PC-9 (cell line): ENCODE measurements around the gene AKAP7. TPM values are rescaled to one million over a fixed set of nuclear protein-coding genes. Genes with fewer than 3 reads are reported as not detected.

Experiments used
- BruUV-seq: library from RNA; stranded (reverse); fragments of 400-500 nt; replicated peaks from 2 replicates; lab custom pipeline; 2021; lab: Mats Ljungman, UMichigan
- CTCF ChIA-PET: fragments of 300-600 bp; sonication (Branson Sonifier 250); formaldehyde crosslinking; loops from one replicate; lab custom pipeline; 2022; ENCODE audit warnings: antibody characterized with exemption; lab: Charles Lee
- POLR2A ChIA-PET: fragments of 300-600 bp; sonication (Branson Sonifier 250); formaldehyde crosslinking; loops from one replicate; lab custom pipeline; 2022; ENCODE audit warnings: antibody characterized with exemption; ENCODE audit not compliant: unreplicated experiment; lab: Charles Lee
- DNase-seq, 2 experiments: peaks; one replicate each; pipeline versions ENCODE4 v3.0.0 to v3.0.0-alpha.2; 2015 to 2022; ENCODE audit warnings: mixed read lengths in 1 of 2
- H2AFZ ChIP-seq: fragments of 200-600 bp; sonication (generic); 2 replicates; pipeline ENCODE4 v1.8.1; 2017; ENCODE audit warnings: antibody characterized with exemption
- H3F3A ChIP-seq: fragments of 200-600 bp; sonication (generic); 2 replicates; pipeline ENCODE4 v1.8.1; 2017; ENCODE audit warnings: antibody characterized with exemption, mild to moderate bottlenecking, low read depth; ENCODE audit not compliant: insufficient read depth
- H3K27ac ChIP-seq: fragments of 200-600 bp; sonication (generic); 2 replicates; pipeline ENCODE4 v1.6.1; 2016; ENCODE audit warnings: mixed run types
- H3K27me3 ChIP-seq: fragments of 200-600 bp; sonication (generic); 2 replicates; pipeline ENCODE4 v1.6.1; 2016; ENCODE audit warnings: low read depth, mixed run types; ENCODE audit not compliant: insufficient read depth
- H3K36me3 ChIP-seq: fragments of 200-600 bp; sonication (generic); 2 replicates; pipeline ENCODE4 v1.6.1; 2016; ENCODE audit warnings: low read depth, mixed run types
- H3K4me1 ChIP-seq: fragments of 200-600 bp; sonication (generic); replicated peaks from 2 replicates; pipeline ENCODE4 v1.6.1; 2016; ENCODE audit warnings: mixed run types; ENCODE audit not compliant: insufficient read depth
- H3K4me2 ChIP-seq: fragments of 200-600 bp; sonication (generic); 2 replicates; pipeline ENCODE4 v1.6.1; 2017; ENCODE audit warnings: mixed run types
- H3K4me3 ChIP-seq: fragments of 200-600 bp; sonication (generic); 2 replicates; pipeline ENCODE4 v1.6.1; 2016; ENCODE audit warnings: mixed run types
- H3K79me2 ChIP-seq: fragments of 200-600 bp; sonication (generic); 2 replicates; pipeline ENCODE4 v1.6.1; 2017; ENCODE audit warnings: low read depth, mixed run types
- H3K9me2 ChIP-seq: fragments of 200-600 bp; sonication (generic); 2 replicates; pipeline ENCODE4 v1.8.1; 2017; ENCODE audit warnings: mild to moderate bottlenecking; ENCODE audit not compliant: insufficient read depth
- H3K9me3 ChIP-seq: fragments of 200-600 bp; sonication (generic); 2 replicates; pipeline ENCODE4 v1.8.1; 2016; ENCODE audit warnings: low read depth; ENCODE audit not compliant: insufficient read depth
- H4K20me1 ChIP-seq: fragments of 200-600 bp; sonication (generic); 2 replicates; pipeline ENCODE4 v1.8.1; 2017; ENCODE audit not compliant: insufficient read depth
- EZH2 ChIP-seq: fragments of 200-600 bp; sonication (generic); IDR thresholded peaks from 2 replicates; pipeline ENCODE4 v1.8.0; 2017; ENCODE audit warnings: antibody characterized with exemption, low read depth
- intact Hi-C: fragments of 100-400 bp; cut with micrococcal nuclease; formaldehyde crosslinking; loops from one replicate; pipeline ENCODE4 v1.10.0; 2022; ENCODE audit not compliant: unreplicated experiment
- total RNA-seq: library from RNA; stranded (reverse); gene quantifications from 2 replicates; pipeline ENCODE4 v1.2.3, GENCODE V29; 2021
- TF ChIP-seq, protein P1 (sequence below): fragments of 200-600 bp; sonication (generic); conservative IDR thresholded peaks from 2 replicates; pipeline ENCODE4 v1.6.1; 2017; ENCODE audit warnings: mixed run types, antibody characterized with exemption, mild to moderate bottlenecking, moderate library complexity

The AKAP7 gene
- total RNA-seq, 1 experiment from 2014 or later: 3.8 TPM

- no peaks in the 10 kb centered on the region for H4K20me1 ChIP-seq
- no peaks in the 10 kb centered on the region for H3K79me2 ChIP-seq
- intact Hi-C loops: no loop called here
- BruUV-seq: no TSS peak
- no peaks in the 10 kb centered on the region for H3K9me3 ChIP-seq
- H2AFZ ChIP-seq: no peak overlapping the region
- no peak overlapping the region for H3K4me3 ChIP-seq
- H3K27me3 ChIP-seq: no peaks in the 10 kb centered on the region
- TF ChIP-seq, protein P1, sequence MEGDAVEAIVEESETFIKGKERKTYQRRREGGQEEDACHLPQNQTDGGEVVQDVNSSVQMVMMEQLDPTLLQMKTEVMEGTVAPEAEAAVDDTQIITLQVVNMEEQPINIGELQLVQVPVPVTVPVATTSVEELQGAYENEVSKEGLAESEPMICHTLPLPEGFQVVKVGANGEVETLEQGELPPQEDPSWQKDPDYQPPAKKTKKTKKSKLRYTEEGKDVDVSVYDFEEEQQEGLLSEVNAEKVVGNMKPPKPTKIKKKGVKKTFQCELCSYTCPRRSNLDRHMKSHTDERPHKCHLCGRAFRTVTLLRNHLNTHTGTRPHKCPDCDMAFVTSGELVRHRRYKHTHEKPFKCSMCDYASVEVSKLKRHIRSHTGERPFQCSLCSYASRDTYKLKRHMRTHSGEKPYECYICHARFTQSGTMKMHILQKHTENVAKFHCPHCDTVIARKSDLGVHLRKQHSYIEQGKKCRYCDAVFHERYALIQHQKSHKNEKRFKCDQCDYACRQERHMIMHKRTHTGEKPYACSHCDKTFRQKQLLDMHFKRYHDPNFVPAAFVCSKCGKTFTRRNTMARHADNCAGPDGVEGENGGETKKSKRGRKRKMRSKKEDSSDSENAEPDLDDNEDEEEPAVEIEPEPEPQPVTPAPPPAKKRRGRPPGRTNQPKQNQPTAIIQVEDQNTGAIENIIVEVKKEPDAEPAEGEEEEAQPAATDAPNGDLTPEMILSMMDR: no peak
- no peak for TF ChIP-seq EZH2
- H3K9me2 ChIP-seq: no peaks in the 10 kb centered on the region
- POLR2A ChIA-PET: no interaction called here
- no peaks in the 10 kb centered on the region for H3K4me1 ChIP-seq
- no peak overlapping the region for H3K27ac ChIP-seq
- no peak overlapping the region for H3K4me2 ChIP-seq
- H3F3A ChIP-seq: no peaks in the 10 kb centered on the region
- DNase-seq: no peak
- CTCF ChIA-PET: interaction anchor here (0.6 kb wide), 1 partner anchor 344 kb away, joined by 3 read pairs; no protein-coding TSS in a partner anchor
- no peaks in the 10 kb centered on the region for H3K36me3 ChIP-seq
Measured at GRCh38 chr6:131208787-131209186, 73.5 kb downstream of the AKAP7 start.

GRCh38 chr6:131210469-131210868 lies 75.2 kb downstream of the AKAP7 start:
- H3K9me2 ChIP-seq: no peaks in the 10 kb centered on the region
- POLR2A ChIA-PET: no interaction called here
- no peak for TF ChIP-seq EZH2
- TF ChIP-seq, protein P1: no peak
- H3K4me2 ChIP-seq: no peak overlapping the region
- H3K36me3 ChIP-seq: no peaks in the 10 kb centered on the region
- H3K9me3 ChIP-seq: no peaks in the 10 kb centered on the region
- H4K20me1 ChIP-seq: no peaks in the 10 kb centered on the region
- H3K27ac ChIP-seq: no peak overlapping the region
- H3K79me2 ChIP-seq: no peaks in the 10 kb centered on the region
- H3K4me1 ChIP-seq: no peaks in the 10 kb centered on the region
- no peak for DNase-seq
- H3F3A ChIP-seq: no peaks in the 10 kb centered on the region
- H3K4me3 ChIP-seq: no peak overlapping the region
- H3K27me3 ChIP-seq: no peaks in the 10 kb centered on the region
- intact Hi-C loops: no loop called here
- no peak overlapping the region for H2AFZ ChIP-seq
- no TSS peak for BruUV-seq
- CTCF ChIA-PET: interaction anchor here (0.6 kb wide), 1 partner anchor 740 kb away, joined by 3 read pairs; no protein-coding TSS in a partner anchor

DNA sequence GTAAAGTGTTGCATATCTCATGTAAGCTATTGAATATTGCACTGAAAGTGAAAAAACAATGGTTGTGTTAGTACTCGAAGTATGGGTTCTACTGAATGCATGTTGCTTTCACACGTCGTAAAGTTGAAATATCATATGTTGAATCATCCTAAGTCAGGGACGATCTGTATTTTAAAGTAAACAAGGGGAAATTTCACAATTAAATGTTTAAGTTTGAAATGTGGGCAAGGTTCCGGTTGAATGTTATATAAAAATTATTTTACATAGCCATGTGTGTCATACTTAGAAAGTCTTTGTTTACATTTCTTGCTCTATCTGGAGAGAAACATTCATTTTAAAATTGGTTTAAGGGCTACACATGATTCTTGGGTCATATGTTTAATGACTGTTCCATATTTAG lies 76.8 kb downstream of the AKAP7 start:
- TF ChIP-seq, protein P1: no peak
- no peak for TF ChIP-seq EZH2
- CTCF ChIA-PET: no interaction called here

More for the DNA sequence above, 76.8 kb downstream of the AKAP7 start:
- Histone ChIP-seq H3K36me3 (no peaks in the 10 kb centered on the region), H3K27me3 (no peaks in the 10 kb centered on the region), H3K27ac (no peak overlapping the region), H3K79me2 (no peaks in the 10 kb centered on the region), H2AFZ (no peak overlapping the region), H3K4me2 (no peak overlapping the region), H4K20me1 (no peaks in the 10 kb centered on the region), H3K4me1 (no peaks in the 10 kb centered on the region), H3K4me3 (no peak overlapping the region), H3K9me3 (no peaks in the 10 kb centered on the region), H3F3A (no peaks in the 10 kb centered on the region), H3K9me2 (no peaks in the 10 kb centered on the region)
- no TSS peak for BruUV-seq
- DNase-seq: no peak
- intact Hi-C loops: no loop called here
- POLR2A ChIA-PET: interaction anchor here (0.7 kb wide), 1 partner anchor 288 kb away, joined by 8 read pairs; no protein-coding TSS in a partner anchor
